HepG2 (cell line): ENCODE data around the gene CTSD. TPM values are rescaled to one million over a fixed set of nuclear protein-coding genes. Genes with fewer than 3 reads are reported as not detected.

Experiments used
- ATAC-seq: fragments of 200-7000 bp; cut with Tn5 transposase; 3 replicates; pipeline ENCODE4 v1.9.1; 2020; ENCODE audit warnings: mild to moderate bottlenecking, moderate library complexity
- BruUV-seq: library from RNA; stranded (reverse); fragments of 400-500 nt; replicated peaks from 2 replicates; lab custom pipeline; 2021; lab: Mats Ljungman, UMichigan
- CTCF ChIA-PET: fragments of 300-600 bp; formaldehyde crosslinking; extraction: SDS; loops from one replicate; lab custom pipeline; 2021; ENCODE audit warnings: low total read pairs, inconsistent platforms, low intra/inter-chr PET ratio; lab: Yijun Ruan, JAX
- POLR2A ChIA-PET: fragments of 350-600 bp; sonication (Branson Sonifier 250); formaldehyde crosslinking; loops from one replicate; lab custom pipeline; 2020; ENCODE audit warnings: antibody characterized with exemption, inconsistent platforms; lab: Yijun Ruan, JAX
- DNase-seq: peaks from one replicate; pipeline ENCODE4 v3.0.0-alpha.2; 2015; ENCODE audit warnings: low spot score
- FAIRE-seq: peaks from 3 replicates; lab custom pipeline; 2011; peaks lifted over from hg19 to GRCh38; lab: Jason Lieb, UNC
- H2AFZ ChIP-seq: one replicate; pipeline ENCODE4 v1.6.1; 2011; ENCODE audit warnings: low read length, inconsistent platforms
- H3K27ac ChIP-seq: fragments of 300-600 bp; 3 replicates; pipeline ENCODE4 v1.8.0; 2011; ENCODE audit warnings: mixed run types, mild to moderate bottlenecking, mixed read lengths, low read length, inconsistent platforms; ENCODE audit not compliant: insufficient read depth; ENCODE audit errors: extremely low read length
- H3K27me3 ChIP-seq, 2 experiments: fragments of 200-600 bp in 1 of 2; 2 replicates in 1 of 2; 3 replicates in 1 of 2; pipeline versions ENCODE4 v1.6.0 to v1.8.0; 2011; ENCODE audit warnings: low read length in 2 of 2, mild to moderate bottlenecking in 2 of 2, moderate library complexity in 2 of 2, inconsistent platforms in 1 of 2; ENCODE audit not compliant: insufficient read depth in 2 of 2, control insufficient read depth in 1 of 2
- H3K36me3 ChIP-seq, 2 experiments: fragments of 200-600 bp in 1 of 2; replicated peaks in 1 of 2; 2 replicates in 1 of 2; 3 replicates in 1 of 2; pipeline versions ENCODE4 v1.5.1 to v1.8.0; 2011; ENCODE audit warnings: low read length in 2 of 2, inconsistent platforms in 1 of 2; ENCODE audit not compliant: insufficient read depth in 2 of 2, control insufficient read depth in 1 of 2
- H3K4me1 ChIP-seq: 2 replicates; pipeline ENCODE4 v1.5.1; 2012; ENCODE audit warnings: low read length, inconsistent platforms; ENCODE audit not compliant: insufficient read depth
- H3K4me2 ChIP-seq: 2 replicates; pipeline ENCODE4 v1.6.0; 2011; ENCODE audit warnings: low read depth, low read length, inconsistent platforms
- H3K4me3 ChIP-seq, 3 experiments: fragments of 200-600 bp in 1 of 3; sonication (generic), shearing (Covaris generic) in 1 of 3; replicated peaks in 1 of 3; 2 replicates each; pipeline ENCODE4 v1.5.1; 2011 to 2016; ENCODE audit warnings: low read length in 3 of 3, inconsistent platforms in 2 of 3, low read depth in 2 of 3, mild to moderate bottlenecking in 2 of 3, control low read depth in 1 of 3, mixed read lengths in 1 of 3; ENCODE audit not compliant: insufficient read depth in 1 of 3
- H3K79me2 ChIP-seq: one replicate; pipeline ENCODE4 v1.6.1; 2011; ENCODE audit warnings: low read length, inconsistent platforms; ENCODE audit not compliant: insufficient read depth
- H3K9ac ChIP-seq: 2 replicates; pipeline ENCODE4 v1.6.0; 2011; ENCODE audit warnings: mild to moderate bottlenecking, low read depth, low read length, inconsistent platforms; ENCODE audit not compliant: insufficient read depth
- H3K9me3 ChIP-seq: 2 replicates; pipeline ENCODE4 v1.5.1; 2012; ENCODE audit warnings: mild to moderate bottlenecking, low read length
- H4K20me1 ChIP-seq: 2 replicates; pipeline ENCODE4 v1.6.0; 2011; ENCODE audit warnings: inconsistent platforms, mild to moderate bottlenecking, low read length, moderate library complexity; ENCODE audit not compliant: insufficient read depth
- ARNT ChIP-seq: fragments of 450-650 bp; IDR thresholded peaks from 2 replicates; pipeline ENCODE4 v1.6.1; 2017
- EHMT2 ChIP-seq: fragments of 200-600 bp; sonication (generic); IDR thresholded peaks from 2 replicates; pipeline ENCODE4 v1.7.0; 2017; ENCODE audit warnings: antibody characterized with exemption, low read depth, low read length, borderline replicate concordance
- FOXP1 ChIP-seq, 2 experiments: fragments of 450-650 bp in 1 of 2; IDR thresholded peaks; 2 replicates each; pipeline ENCODE4 v1.6.1; 2017 to 2018; ENCODE audit warnings: antibody characterized with exemption in 1 of 2
- WGBS: methylation state at CpG from one replicate; pipeline ENCODE4 v1.1.6; 2017; ENCODE audit warnings: low lambda C conversion rate; 5-methylcytosine and 5-hydroxymethylcytosine counted together
- in situ Hi-C: cut with HindIII; loops from 2 replicates; pipeline ENCODE4 v1.10.0; 2017; ENCODE audit warnings: low pct_unique_long_range_greater_than_20kb; ENCODE audit not compliant: extremely low pct_ligation_motif_present
- intact Hi-C: fragments of 100-400 bp; cut with micrococcal nuclease; formaldehyde crosslinking; loops from one replicate; pipeline ENCODE4 v1.10.0; 2022; ENCODE audit not compliant: unreplicated experiment
- polyA plus RNA-seq, 8 experiments: library from polyadenylated mRNA; depleted of rRNA in 3 of 8; stranded (reverse) in 7 of 8; unstranded in 1 of 8; fragments of >200 nt; fragmentation: Illumina TruSeq in 4 of 8; extraction: Trizol in 4 of 8; gene quantifications; 2 replicates each; pipeline versions ENCODE4 v1.2.1 to v1.2.3, GENCODE V29; 2011 to 2016; ENCODE audit warnings: low read depth in 4 of 8, missing spikeins in 1 of 8, mixed read lengths in 1 of 8; ENCODE audit not compliant: insufficient read depth in 1 of 8
- total RNA-seq, 5 experiments: library from RNA; depleted of rRNA; stranded (reverse); fragments of >200 nt; fragmentation: Illumina TruSeq; extraction: Trizol; gene quantifications; 2 replicates each; pipeline ENCODE4 v1.2.3, GENCODE V29; 2016; ENCODE audit warnings: low read depth in 1 of 5
- TF ChIP-seq, protein P1 (sequence below): fragments of 450-650 bp; IDR thresholded peaks from 2 replicates; pipeline ENCODE4 v1.6.1; 2017
- TF ChIP-seq, protein P2 (sequence below): sonication (generic); formaldehyde crosslinking; IDR thresholded peaks from 2 replicates; pipeline ENCODE4 v1.9.0; 2021; ENCODE audit warnings: mild to moderate bottlenecking, missing genetic modification reagents
- TF ChIP-seq, protein P3 (sequence below): fragments of 450-650 bp; IDR thresholded peaks from 2 replicates; pipeline ENCODE4 v1.6.1; 2016

Gene CTSD
- total and polyA plus RNA-seq, 2 of the 13 experiments (the other 11 are each of a cell fraction or from before 2014, with no cell fraction given): 143 to 230 TPM

DNA sequence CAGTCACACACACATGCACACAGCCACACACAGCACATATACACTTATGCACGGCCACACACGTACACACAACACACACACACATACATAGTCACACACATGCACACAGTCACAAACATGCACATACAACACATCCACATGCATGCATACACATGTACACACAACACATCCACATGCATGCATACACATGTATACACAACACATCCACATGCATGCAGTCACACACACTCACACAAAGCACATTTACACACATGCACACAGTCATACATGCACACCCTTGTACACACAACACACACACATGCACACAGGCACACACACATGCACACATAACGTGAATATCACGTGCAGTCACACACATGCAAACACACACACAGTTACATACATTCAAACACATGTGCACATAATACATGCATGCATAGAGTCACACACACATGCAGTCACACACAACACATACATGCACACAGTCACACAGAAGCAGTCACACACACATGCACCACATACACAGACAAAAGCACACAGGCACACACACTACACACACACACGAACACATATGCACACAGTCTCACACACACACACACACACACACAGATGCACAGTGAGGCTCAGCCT is 32.2 kb downstream of the CTSD start:
- ChIA-PET POLR2A (no interaction called here), CTCF (no interaction called here)
- peaks cover 5% of the 10 kb centered on the region; the same call in 1 of the 2 replicates for H3K9me3 ChIP-seq
- no peaks in the 10 kb centered on the region for H3K79me2 ChIP-seq
- FAIRE-seq (peak; percentile 21), DNase-seq (no peak), ATAC-seq (no peak)
- BruUV-seq: no TSS peak
- H2AFZ ChIP-seq: no peak overlapping the region
- no peaks in the 10 kb centered on the region for H3K36me3 ChIP-seq
- H3K4me1 ChIP-seq: no peaks in the 10 kb centered on the region
- H4K20me1 ChIP-seq: no peaks in the 10 kb centered on the region
- peaks cover 0 to 79% of the 10 kb centered on the region in 2 experiments; a peak in 4 of 5 replicates for H3K27me3 ChIP-seq
- in situ Hi-C loops: no loop called here
- H3K9ac ChIP-seq: no peak overlapping the region
- H3K27ac ChIP-seq: no peak overlapping the region
- H3K4me2 ChIP-seq: no peak overlapping the region
- no peak overlapping the region for H3K4me3 ChIP-seq
- 11% methylated on average over 5 of the region's 5 CpGs for WGBS
- intact Hi-C loops: no loop called here
- TF ChIP-seq FOXP1 (IDR thresholded peaks at IDR 0.05) (0 out of 2 replicates have a peak, but pooled peaks have one; percentile 22), FOXP1 (CRISPR knock-in tag; IDR thresholded peaks at IDR 0.05) (no peak), EHMT2 (no peak), ARNT (peak; percentile 16; the same call in 1 of the 2 replicates)
- TF ChIP-seq, protein P1, sequence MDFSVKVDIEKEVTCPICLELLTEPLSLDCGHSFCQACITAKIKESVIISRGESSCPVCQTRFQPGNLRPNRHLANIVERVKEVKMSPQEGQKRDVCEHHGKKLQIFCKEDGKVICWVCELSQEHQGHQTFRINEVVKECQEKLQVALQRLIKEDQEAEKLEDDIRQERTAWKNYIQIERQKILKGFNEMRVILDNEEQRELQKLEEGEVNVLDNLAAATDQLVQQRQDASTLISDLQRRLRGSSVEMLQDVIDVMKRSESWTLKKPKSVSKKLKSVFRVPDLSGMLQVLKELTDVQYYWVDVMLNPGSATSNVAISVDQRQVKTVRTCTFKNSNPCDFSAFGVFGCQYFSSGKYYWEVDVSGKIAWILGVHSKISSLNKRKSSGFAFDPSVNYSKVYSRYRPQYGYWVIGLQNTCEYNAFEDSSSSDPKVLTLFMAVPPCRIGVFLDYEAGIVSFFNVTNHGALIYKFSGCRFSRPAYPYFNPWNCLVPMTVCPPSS: 0 out of 2 replicates have a peak, but pooled peaks have one; percentile 30
- TF ChIP-seq, protein P2, sequence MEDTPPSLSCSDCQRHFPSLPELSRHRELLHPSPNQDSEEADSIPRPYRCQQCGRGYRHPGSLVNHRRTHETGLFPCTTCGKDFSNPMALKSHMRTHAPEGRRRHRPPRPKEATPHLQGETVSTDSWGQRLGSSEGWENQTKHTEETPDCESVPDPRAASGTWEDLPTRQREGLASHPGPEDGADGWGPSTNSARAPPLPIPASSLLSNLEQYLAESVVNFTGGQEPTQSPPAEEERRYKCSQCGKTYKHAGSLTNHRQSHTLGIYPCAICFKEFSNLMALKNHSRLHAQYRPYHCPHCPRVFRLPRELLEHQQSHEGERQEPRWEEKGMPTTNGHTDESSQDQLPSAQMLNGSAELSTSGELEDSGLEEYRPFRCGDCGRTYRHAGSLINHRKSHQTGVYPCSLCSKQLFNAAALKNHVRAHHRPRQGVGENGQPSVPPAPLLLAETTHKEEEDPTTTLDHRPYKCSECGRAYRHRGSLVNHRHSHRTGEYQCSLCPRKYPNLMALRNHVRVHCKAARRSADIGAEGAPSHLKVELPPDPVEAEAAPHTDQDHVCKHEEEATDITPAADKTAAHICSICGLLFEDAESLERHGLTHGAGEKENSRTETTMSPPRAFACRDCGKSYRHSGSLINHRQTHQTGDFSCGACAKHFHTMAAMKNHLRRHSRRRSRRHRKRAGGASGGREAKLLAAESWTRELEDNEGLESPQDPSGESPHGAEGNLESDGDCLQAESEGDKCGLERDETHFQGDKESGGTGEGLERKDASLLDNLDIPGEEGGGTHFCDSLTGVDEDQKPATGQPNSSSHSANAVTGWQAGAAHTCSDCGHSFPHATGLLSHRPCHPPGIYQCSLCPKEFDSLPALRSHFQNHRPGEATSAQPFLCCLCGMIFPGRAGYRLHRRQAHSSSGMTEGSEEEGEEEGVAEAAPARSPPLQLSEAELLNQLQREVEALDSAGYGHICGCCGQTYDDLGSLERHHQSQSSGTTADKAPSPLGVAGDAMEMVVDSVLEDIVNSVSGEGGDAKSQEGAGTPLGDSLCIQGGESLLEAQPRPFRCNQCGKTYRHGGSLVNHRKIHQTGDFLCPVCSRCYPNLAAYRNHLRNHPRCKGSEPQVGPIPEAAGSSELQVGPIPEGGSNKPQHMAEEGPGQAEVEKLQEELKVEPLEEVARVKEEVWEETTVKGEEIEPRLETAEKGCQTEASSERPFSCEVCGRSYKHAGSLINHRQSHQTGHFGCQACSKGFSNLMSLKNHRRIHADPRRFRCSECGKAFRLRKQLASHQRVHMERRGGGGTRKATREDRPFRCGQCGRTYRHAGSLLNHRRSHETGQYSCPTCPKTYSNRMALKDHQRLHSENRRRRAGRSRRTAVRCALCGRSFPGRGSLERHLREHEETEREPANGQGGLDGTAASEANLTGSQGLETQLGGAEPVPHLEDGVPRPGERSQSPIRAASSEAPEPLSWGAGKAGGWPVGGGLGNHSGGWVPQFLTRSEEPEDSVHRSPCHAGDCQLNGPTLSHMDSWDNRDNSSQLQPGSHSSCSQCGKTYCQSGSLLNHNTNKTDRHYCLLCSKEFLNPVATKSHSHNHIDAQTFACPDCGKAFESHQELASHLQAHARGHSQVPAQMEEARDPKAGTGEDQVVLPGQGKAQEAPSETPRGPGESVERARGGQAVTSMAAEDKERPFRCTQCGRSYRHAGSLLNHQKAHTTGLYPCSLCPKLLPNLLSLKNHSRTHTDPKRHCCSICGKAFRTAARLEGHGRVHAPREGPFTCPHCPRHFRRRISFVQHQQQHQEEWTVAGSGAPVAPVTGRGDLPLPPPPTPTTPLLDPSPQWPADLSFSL (CRISPR knock-in tag): peak; percentile 40; the same call in 1 of the 2 replicates
- TF ChIP-seq, protein P3, sequence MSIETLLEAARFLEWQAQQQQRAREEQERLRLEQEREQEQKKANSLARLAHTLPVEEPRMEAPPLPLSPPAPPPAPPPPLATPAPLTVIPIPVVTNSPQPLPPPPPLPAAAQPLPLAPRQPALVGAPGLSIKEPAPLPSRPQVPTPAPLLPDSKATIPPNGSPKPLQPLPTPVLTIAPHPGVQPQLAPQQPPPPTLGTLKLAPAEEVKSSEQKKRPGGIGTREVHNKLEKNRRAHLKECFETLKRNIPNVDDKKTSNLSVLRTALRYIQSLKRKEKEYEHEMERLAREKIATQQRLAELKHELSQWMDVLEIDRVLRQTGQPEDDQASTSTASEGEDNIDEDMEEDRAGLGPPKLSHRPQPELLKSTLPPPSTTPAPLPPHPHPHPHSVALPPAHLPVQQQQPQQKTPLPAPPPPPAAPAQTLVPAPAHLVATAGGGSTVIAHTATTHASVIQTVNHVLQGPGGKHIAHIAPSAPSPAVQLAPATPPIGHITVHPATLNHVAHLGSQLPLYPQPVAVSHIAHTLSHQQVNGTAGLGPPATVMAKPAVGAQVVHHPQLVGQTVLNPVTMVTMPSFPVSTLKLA: peak; percentile 98
